HG02588 (cell line): ENCODE measurements around the gene PAPPA.

Experiments
- ATAC-seq: cut with Tn5 transposase; IDR thresholded peaks from one replicate; pipeline ENCODE4 v1.9.1; 2021; ENCODE audit warnings: mild to moderate bottlenecking, moderate library complexity; ENCODE audit not compliant: unreplicated experiment

The PAPPA gene

GRCh38 chr9:116451500-116452115 is 298.0 kb downstream of the PAPPA start:
- ATAC-seq, result no peak
